Inflammatory macrophage (primary cell): Measurements from ENCODE around the gene IQCH.

Experiments used
- DNase-seq, 2 donors: peaks; one replicate each; pipeline ENCODE4 v3.0.0-alpha.2; 2020 to 2022

Gene IQCH

GRCh38 chr15:67303490-67304363 is 49.1 kb downstream of the IQCH start:
- DNase-seq, result peak in 1 of 2 donors; percentile 3

DNA sequence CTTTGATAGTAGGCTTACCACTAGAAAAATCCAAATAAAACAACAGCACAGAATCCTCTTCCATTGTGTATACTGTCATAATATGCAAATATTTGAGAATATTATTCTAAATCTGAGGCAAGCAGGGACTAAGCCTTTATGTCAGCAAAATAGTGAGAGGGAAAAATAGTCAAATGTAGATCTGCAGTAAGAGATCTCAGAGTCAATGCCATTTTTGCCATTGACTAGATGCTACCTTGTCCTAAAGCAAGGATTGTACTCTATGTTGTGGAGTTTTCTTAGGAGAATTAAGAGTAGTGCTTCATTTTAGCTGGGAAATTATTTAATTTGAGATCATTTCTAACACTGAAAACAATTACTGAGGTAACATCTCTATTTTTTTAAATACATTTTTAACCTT is 50.2 kb downstream of the IQCH start:
- DNase-seq, result no peak

- no peak for DNase-seq
Observed at GRCh38 chr15:67305506-67305905, 50.9 kb downstream of the IQCH start.

- no peak for DNase-seq
Observed at GRCh38 chr15:67307156-67307555, 52.6 kb downstream of the IQCH start.

DNA sequence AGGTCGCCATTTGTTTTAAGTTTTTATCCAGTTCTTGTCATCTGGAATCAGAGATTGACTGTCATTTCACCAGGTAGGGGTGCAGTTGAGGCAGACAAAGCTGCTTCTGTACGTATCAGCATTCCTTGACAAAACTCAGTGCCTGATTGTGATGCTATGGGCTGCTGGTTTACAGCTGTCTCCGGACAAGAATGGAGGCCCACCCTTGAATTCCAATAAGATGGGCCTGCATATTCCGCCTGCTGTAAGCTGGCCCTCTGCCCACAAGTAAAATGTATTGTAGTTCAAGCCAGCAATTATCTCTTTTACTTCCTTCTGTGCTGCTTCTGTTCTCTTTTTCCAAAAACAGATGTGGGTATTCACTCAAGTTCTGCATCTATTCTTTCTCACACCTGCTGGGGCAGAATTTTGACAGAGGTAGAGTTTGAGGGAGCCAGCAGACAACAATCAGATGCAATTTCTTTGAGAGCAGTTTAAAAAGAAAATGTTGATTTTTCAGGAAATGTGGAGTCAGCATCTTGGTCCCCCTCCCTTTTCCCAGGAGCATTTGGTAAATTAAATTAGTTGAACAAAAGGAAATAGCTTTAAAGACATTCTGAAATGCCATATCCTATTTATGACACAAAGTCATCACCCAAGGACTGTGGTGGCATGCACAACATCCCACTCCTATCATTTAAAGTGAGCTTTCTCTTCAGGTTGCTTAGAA is 53.5 kb downstream of the IQCH start:
- DNase-seq, result no peak

- no peak for DNase-seq
Observed at GRCh38 chr15:67311731-67312130, 57.1 kb downstream of the IQCH start.

GRCh38 chr15:67319961-67320360 is 65.4 kb downstream of the IQCH start:
- DNase-seq, result no peak

DNA sequence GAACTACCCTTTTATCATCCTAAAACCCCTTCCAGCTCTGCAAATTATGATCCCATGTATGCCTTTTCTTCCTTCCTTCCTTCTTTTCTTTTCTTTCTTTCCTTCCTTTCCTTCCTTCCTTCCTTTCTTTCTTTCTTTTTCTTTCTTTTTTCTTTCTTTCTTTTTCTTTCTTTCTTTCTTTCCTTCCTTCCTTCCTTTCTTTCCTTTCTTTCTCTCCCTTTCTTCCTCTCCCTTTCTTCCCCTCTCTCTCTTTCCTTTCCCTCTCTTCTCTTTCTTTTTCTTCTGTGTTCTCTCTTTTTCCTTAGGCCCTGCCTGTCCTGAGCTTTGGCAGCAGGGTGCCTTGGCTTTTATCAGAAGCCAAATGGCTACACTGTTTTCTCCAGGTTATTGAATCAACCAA is 66.8 kb downstream of the IQCH start:
- no peak for DNase-seq

DNA sequence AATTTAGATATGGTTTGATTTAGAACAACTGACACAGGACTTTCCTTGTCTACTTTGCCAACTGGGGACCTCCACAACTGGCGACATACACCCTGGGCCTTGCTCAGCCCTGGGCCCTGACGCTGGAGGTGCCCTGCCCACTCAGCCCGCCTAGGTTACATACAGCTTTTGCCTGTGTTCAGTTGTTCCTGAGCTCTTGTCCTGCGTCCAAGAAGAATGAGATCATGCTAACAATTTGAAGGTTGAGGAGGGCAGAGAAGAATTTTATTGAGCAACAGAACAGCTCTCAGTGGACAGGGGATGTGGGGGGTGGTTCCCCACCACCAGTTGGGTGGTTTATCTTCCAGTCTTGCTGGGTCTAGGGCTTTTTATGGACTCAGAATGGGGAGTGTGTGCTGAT is 67.9 kb downstream of the IQCH start:
- DNase-seq, result no peak

GRCh38 chr15:67327312-67327711 is 72.7 kb downstream of the IQCH start:
- no peak for DNase-seq

DNA sequence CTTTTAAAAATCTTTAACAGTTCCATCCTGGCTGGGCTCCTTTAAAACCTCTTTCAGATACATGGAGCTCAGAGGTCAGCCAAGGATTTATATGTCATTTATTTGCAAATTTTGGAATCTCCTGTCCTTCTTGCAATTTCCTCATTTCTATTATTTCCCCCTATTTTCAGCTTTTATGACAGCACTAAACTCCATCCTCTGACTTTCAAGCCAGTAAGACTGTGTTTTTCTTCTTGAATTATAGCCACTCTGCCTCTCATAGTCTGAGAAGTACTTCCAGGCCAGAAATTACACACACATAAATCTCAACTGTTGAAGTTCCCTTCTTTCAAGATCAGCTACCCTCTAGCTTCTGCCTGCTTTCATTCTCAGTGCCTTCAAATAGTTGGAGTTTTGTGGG is 73.2 kb downstream of the IQCH start:
- DNase-seq, result no peak

DNA sequence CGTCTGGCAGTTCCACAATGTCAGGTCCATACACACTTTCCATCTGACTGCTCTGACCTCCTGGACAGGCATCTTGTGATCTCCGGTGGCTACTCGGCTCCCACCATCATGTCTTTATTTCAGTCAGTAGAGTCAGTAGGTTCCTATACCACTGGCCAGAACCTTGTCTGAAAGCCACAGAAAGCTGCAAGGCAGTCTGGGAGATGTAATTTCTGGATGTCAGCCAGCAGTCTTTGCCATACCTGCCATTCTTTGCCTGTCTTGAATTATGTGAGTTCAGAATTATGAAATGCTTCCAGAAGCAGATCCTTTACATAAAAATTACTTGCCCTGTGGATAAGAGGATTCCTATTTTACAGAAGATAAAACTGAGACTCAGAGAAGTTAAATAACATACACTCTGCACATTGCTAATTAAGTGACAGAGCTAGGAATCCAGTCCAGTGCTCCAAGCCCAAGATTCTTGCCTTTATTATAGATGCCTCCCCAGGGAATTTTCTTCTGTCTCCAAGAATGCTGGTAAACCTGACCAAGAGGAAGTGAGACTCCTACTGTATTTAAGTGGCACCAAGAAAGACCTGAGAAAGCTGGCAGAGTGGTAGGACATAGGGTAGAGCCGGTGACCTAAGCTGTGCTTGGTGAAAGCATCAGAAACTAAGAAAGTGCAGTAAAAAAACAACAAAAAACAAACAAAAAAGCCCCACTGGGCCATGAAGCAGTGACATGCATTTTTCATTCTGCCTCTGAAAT is 75.6 kb downstream of the IQCH start:
- no peak for DNase-seq

DNA sequence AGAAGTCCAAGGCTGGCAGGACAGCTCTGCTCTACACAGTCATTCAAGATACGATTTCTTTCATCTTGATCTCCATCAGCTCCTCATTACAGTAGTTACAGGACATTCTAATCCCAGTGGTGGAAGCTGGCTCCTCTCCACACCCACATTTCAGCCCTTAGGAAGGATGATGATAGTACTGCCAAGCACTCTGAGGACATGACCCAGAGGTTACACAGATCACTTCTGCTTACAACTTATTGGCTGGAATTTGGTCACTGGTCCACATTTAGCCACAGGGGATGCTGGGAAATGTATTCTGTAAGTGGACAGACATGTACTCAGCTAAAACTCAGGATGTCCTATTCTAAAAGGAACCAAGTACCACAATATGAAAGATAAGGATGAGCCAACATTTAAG is 77.1 kb downstream of the IQCH start:
- DNase-seq, result peak; percentile 28 to 33

DNA sequence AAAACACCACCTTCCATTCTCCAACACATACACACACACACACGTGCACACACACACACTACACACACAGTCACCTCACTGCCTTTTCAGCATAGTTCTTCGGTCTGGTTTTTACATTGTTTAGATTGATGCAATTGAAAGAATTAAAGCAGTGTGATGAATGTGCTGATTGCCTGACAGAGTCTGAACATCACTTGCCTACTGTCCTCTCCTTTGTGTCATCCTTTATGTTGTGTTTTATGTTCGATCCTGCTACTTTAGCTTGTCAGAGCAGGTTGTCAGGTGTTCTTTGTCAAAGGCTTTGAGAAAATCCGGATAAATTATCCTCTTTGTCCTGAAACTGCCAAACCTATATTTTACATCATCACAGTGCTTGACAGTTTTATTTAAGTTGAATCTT is 80.4 kb downstream of the IQCH start:
- DNase-seq, result no peak

- no peak for DNase-seq
Observed at GRCh38 chr15:67335534-67336222, 81.1 kb downstream of the IQCH start.

DNA sequence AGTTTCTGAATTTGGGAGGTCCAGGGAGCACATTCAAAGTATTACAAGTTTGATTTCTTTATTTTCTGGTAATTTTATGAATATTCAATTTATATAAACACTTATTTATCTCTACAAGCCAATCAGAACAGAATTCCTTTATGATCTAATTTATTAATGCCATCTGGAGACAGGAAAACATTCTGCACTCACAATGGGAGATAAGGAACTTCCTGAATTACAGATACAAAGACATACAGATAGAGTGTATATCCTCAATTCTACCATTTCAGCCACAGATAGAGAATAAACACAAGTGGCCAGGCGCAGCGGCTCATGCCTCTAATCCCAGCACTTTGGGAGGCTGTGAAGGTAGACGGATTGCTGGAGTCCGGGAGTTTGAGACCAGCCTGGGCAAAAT is 86.0 kb downstream of the IQCH start:
- DNase-seq, result no peak

DNA sequence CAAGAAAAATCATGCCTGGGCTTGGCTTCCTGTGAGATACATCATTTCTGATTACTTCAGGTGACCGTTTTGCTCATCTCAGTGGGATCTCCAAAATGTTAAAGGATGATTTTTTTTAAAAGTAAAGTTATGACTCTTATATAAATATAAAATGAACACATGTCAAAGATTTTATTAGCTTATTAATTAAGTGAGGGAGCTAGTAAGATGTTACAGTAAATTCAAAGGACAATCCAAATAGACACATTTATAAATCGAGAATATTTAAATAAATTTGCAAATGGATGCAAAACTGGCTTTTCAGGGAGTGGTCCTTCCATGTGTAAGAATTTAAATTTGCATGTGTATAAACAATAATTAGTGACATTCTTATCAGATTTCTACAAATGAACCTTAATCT is 87.0 kb downstream of the IQCH start:
- no peak for DNase-seq

- no peak for DNase-seq
Observed at GRCh38 chr15:67343206-67343605, 88.6 kb downstream of the IQCH start.

DNA sequence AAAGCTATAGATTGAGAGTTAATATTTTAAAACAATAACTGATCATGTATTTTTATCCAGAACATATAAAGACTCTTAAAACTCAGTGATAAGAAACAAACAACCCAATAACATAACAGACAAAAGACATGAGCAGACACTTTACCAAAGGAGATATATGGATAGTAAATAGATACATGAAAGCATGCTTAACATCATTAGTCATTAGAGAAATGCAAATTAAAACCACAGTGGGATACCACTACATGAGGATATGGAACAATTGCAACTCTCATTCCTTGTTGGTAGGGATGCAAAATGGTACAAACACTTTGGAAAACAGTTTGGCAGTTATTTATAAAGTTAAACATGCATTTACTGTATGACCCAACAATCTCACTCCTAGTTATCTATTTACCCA is 95.0 kb downstream of the IQCH start:
- DNase-seq, result no peak

DNA sequence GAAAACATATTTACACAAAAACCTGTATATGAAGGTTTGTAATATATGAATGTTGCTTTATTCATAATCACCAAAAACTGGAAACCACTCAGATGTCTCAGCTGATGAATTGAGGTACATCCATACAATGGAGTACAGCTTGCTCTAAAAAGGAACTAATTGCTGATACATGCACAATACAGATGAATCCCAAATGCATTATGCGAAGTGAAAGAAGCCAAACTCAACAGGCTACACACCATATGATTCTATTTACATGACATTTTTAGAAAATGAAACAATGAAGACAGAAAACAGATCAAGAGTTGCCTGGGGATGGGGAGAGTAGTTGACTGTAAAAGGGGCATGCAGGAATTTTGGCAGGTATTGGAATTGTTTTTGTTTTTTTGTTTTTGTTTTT is 95.5 kb downstream of the IQCH start:
- no peak for DNase-seq

- no peak for DNase-seq
Observed at GRCh38 chr15:67358391-67358790, 103.8 kb downstream of the IQCH start.

- DNase-seq, result no peak
Observed at GRCh38 chr15:67358812-67359211, 104.2 kb downstream of the IQCH start.
